HG03103 (cell line): ENCODE results near the gene MACROH2A2.
"Not testable (repeated sequence)": the region's sequence is repeated elsewhere in the genome, so short reads cannot be mapped to it uniquely, and the experiment has no call there.

Experiments used
- ATAC-seq: cut with Tn5 transposase; IDR thresholded peaks from one replicate; pipeline ENCODE4 v1.9.1; 2021; ENCODE audit warnings: low read depth; ENCODE audit not compliant: unreplicated experiment

Gene MACROH2A2

DNA sequence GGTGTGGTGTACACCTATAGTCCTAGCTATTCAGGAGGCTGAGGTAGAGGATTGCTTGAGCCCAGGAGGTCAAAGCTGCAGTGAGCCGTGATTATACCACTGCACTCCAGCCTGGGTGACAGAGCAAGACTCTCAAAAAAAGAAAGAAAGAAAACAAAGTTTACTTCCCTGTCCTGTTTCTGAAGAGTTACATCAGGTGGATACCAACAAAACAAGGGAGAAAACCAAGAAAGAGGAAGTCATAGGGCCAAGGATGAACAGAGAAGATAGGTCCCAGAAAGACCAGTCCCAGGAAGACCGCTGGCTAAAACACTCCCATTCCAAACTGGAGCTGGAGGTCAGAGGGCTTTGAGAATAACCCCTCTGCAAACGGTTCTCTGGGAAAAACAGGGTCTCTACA, 13.5 kb downstream of the MACROH2A2 start:
- no peak for ATAC-seq

GRCh38 chr10:70067586-70067985, 14.9 kb downstream of the MACROH2A2 start:
- no peak for ATAC-seq

GRCh38 chr10:70068925-70069324, 16.3 kb downstream of the MACROH2A2 start:
- ATAC-seq = no peak

GRCh38 chr10:70069346-70069745, 16.7 kb downstream of the MACROH2A2 start:
- no peak for ATAC-seq

DNA sequence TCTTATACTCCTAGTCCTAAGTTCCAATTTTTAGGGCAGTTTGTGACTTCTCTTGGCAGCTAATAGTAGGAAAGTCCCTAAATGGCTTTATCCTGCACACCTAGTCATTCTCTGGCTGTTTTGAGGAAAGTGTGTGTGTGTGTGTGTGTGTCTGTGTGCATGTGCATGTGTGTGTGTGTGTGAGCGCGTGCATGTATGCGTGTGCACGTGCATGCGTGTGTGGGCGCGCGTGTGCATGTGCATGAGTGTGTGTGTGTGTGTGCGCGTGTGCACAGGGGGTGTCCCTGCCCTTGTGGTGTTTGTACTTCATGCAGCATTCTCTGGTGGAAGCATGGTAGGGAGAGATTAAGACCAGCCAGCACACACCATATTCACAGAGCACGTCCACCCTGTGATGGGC, 18.2 kb downstream of the MACROH2A2 start:
- ATAC-seq = no peak

DNA sequence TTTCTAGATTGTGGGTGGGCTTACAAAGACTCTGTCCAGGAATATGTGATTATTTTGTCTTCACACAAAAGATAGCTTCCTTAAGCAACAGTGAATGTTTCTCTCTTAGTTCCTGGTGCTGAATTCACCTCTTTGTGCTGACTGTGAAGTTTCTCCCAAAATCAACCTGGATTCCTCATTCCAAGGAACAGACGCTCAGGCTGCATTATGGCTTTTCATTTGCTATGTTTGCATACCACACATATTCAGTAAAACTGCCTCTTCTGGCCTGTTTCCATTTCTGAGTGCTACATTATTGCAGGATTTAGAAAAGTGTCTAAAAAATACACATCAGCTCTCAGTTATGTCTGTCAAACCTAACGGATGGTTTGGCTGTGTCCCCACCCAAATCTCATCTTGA, 21.5 kb downstream of the MACROH2A2 start:
- no peak for ATAC-seq

DNA sequence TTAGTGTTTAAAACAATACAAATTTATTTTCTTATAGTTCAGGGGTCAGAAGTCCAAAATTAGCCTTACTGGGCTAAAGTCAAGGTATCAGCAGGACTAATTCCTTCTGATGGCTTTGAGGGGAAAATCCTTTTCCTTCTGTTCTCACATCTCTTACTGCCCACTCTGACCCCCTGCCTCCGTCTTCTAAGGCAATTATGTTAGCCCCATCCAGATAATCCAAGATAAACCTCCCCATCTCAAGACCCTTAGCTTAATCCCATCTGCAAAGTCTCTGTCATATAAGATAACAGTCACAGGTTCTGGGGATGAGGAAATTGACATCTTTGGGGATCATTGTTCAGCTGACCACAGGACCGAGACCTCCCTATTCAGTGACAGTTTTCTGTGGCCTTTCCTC, 22.3 kb downstream of the MACROH2A2 start:
- no peak for ATAC-seq

DNA sequence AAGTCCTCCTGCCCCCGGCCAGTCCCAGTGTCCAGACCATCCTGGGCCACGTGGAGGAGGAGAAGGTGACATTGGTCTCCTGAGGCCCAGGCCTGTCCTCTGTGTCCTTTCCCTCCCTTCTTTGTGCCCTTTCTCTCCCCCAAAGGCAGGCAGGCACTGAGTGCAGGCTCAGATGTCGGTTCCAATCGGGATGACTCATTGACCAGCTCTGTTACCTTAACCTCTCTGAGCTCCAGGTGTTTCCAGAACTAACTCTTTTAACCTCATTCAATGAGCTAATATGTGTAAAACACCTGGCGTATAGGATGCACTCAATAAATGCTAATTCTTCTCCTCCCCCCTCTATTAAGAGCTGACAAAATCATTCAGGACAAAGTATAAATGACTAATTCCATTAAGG, 25.7 kb downstream of the MACROH2A2 start:
- no peak for ATAC-seq

- ATAC-seq = no peak
Observed at GRCh38 chr10:70078937-70079336, 26.3 kb downstream of the MACROH2A2 start.

GRCh38 chr10:70080789-70081188, 28.1 kb downstream of the MACROH2A2 start:
- ATAC-seq = not testable (repeated sequence)

GRCh38 chr10:70084189-70084588, 31.5 kb downstream of the MACROH2A2 start:
- ATAC-seq = no peak

GRCh38 chr10:70085975-70086613, 33.4 kb downstream of the MACROH2A2 start:
- ATAC-seq = no peak

DNA sequence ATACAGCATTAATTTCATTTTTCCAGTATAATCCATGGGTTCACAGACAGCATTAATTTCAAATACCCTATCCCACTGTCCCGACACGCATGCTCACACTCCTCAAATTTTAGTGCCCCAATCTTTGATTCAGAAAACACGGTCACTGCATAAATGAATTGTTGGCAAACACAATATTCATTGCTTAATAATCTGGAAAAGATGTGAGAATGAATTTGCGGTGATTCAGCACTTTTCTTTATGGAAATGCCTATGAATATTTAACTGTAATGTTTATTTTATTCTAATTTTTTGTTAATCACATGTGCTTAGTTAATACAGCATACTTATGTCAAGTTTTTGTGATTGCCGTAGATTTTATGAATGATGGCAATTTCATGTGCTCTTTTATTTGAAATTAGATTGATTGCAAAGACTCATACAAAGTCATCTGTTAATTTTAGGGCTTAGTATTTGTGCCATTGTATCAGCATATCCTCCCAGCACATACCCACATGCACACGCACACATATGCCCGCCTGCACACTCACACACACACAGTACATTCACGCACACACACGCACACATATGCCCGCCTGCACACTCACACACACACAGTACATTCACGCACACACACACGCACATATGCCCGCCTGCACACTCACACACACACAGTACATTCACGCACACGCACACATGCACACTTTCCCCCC, 35.1 kb downstream of the MACROH2A2 start:
- no peak for ATAC-seq

DNA sequence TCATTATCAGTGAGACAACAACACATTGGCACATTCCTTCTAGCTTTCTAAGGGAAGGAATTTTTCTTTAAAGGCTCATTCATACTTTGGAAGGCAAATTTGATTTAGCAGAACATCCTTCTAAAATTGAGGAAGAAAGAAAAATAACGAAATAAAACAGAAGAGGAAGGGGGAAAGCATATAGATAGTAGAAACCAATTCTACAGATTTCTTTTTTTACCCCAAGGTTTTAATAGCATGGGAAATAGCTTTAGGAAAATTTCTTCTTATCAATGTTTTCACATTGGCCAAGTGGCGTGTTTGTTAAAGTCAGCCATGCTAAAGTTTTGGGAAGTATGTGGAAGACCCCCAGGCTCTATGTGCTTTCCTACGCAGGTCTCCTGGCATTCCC, 35.7 kb downstream of the MACROH2A2 start:
- no peak for ATAC-seq

DNA sequence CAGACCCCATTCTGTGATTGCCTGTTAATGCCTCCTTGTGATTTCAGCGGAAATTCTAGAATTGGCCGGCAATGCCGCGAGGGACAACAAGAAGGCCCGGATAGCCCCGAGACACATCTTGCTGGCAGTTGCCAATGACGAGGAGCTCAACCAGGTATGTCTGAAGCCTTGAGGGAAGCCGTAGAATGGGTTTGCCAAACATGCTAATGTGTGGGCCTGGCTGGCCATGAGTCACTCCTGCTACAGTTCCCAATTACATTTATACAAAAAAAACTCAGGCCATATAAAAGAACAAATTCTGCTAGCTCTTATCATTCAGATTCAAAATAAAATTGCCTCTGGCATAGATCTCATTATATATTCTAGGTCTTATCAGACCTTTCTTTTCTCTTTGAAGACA, 37.4 kb downstream of the MACROH2A2 start:
- ATAC-seq = no peak

DNA sequence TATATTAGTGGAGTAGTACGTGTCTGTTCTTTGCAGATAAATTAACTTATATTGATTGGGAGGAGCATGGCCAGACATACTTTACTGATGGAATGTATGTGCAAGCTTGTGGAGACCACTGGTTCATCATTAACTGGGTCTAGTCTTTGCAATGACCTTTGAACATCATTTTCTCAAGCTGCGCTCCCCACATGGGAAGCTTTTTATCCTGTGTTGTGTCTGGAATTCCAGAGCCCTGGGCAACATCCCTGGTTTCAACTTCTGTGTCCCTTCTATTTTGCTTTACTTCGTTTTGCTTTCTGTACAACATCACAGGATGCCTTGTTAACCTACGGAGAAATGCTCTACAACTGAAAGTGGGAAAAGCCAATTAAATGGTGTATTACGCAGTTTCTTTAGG, 38.3 kb downstream of the MACROH2A2 start:
- ATAC-seq = no peak

DNA sequence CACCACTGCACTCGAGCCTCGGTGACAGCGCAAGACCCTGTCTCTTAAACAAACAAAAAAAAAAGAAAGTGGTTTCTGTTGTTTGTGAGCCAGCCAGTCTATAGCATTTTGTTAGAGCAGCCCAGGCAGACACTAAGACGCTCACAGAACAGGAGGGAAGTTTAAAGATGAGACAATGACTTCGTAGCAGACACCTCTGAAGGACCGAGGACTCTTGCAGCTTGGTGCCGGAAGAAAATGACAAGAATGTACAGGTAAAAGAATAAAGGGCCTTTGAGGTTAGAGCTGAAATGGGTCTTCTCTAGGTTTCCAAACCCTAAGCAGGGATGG, 39.7 kb downstream of the MACROH2A2 start:
- ATAC-seq = no peak

GRCh38 chr10:70093335-70093944, 40.8 kb downstream of the MACROH2A2 start:
- ATAC-seq = no peak

- ATAC-seq = no peak
Observed at GRCh38 chr10:70094250-70094649, 41.6 kb downstream of the MACROH2A2 start.

GRCh38 chr10:70096016-70096704, 43.5 kb downstream of the MACROH2A2 start:
- no peak for ATAC-seq

DNA sequence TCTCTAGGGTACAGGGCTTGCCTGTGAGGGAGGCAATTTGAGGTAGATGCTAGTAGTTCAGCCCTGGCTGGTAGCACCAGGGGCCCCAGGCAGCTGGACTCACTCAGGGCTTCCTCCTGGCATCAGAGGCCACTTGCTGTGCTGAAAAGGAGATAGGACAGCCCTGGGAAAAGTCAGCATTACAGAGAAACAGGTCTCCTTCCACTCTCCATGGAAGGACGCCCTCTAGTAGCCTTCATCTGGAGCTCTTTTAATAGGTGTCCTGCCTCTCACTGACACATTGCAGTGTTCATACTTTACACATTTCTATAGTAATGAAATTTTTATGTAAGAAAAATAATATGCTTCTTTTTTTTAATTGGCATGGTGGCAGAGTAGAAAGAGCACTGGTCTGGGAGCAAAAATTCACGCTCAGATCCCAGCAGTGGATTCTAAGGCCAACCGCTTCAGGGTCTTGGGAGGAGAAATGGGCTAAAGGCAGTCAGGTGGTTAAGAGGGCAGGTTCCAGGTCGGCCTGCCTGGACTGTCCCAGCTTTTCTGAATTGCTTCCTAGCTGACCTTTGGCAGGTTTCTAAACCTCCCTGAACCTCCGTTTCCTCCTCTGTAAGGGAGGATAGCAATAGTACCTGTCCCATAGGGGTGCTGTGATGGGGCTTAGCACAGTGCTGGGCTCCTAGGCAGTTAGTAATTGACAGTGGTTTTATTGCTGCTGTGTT, 44.2 kb downstream of the MACROH2A2 start:
- no peak for ATAC-seq
